HCT116 (cell line): Measurements from ENCODE around the gene BCAR3. TPM values are rescaled to one million over a fixed set of nuclear protein-coding genes. Genes with fewer than 3 reads are reported as not detected.

ENCODE experiments used
- ATAC-seq: fragments of 200-7000 bp; cut with Tn5 transposase; 2 replicates; pipeline ENCODE4 v1.9.1; 2020; ENCODE audit warnings: mild to moderate bottlenecking, moderate library complexity
- BruUV-seq: library from RNA; stranded (reverse); fragments of 400-500 nt; replicated peaks from 2 replicates; lab custom pipeline; 2021; lab: Mats Ljungman, UMichigan
- CTCF ChIA-PET: fragments of 300-600 bp; sonication (Branson Sonifier 250); formaldehyde crosslinking; loops from one replicate; lab custom pipeline; 2021; ENCODE audit warnings: antibody characterized with exemption; lab: Charles Lee
- POLR2A ChIA-PET: fragments of 300-600, 350-600 bp; sonication (Branson Sonifier 250); formaldehyde crosslinking; loops from one replicate; lab custom pipeline; 2021; ENCODE audit warnings: antibody characterized with exemption; lab: Charles Lee
- RAD21 ChIA-PET, 2 experiments: fragments of 300-600 bp; sonication (Branson Sonifier 250); formaldehyde crosslinking; loops; one replicate each; lab custom pipeline; 2023; ENCODE audit warnings: low total read pairs in 2 of 2; ENCODE audit not compliant: uncharacterized antibody in 2 of 2, unreplicated experiment in 2 of 2, low non-redundant PET in 1 of 2; lab: Charles Lee
- DNase-seq: peaks from one replicate; pipeline ENCODE4 v3.0.0-alpha.2; 2010; ENCODE audit warnings: low read depth, low spot score
- H2AFZ ChIP-seq: fragments of 200-600 bp; shearing (Covaris generic), sonication (generic); 2 replicates; pipeline ENCODE4 v1.6.1; 2017; ENCODE audit warnings: low read depth, mixed run types, mixed read lengths, antibody characterized with exemption, low read length; ENCODE audit not compliant: poor library complexity, severe bottlenecking
- H3K27ac ChIP-seq: 2 replicates; pipeline ENCODE4 v1.5.1; 2012; ENCODE audit warnings: low read depth, low read length
- H3K27me3 ChIP-seq: fragments of 200-600 bp; sonication (generic); 2 replicates; pipeline ENCODE4 v1.6.1; 2016; ENCODE audit warnings: mixed run types, low read length, mixed read lengths; ENCODE audit not compliant: insufficient read depth
- H3K36me3 ChIP-seq, 2 experiments: fragments of 200-500 bp in 1 of 2; fragments of 200-600 bp in 1 of 2; sonication (Bioruptor generic) in 1 of 2; sonication (generic) in 1 of 2; 2 replicates each; pipeline versions ENCODE4 v1.5.1 to v1.6.1; 2014 to 2016; ENCODE audit warnings: low read length in 2 of 2, inconsistent platforms in 1 of 2, mixed read lengths in 1 of 2, mixed run types in 1 of 2; ENCODE audit not compliant: insufficient read depth in 2 of 2, control insufficient read depth in 1 of 2
- H3K4me1 ChIP-seq, 2 experiments: fragments of 200-600 bp in 1 of 2; sonication (generic) in 1 of 2; 2 replicates each; pipeline versions ENCODE4 v1.5.1 to v1.6.1; 2012 to 2017; ENCODE audit warnings: low read length in 2 of 2, inconsistent platforms in 1 of 2, mild to moderate bottlenecking in 1 of 2, mixed read lengths in 1 of 2, mixed run types in 1 of 2, moderate library complexity in 1 of 2; ENCODE audit not compliant: insufficient read depth in 2 of 2, control insufficient read depth in 1 of 2
- H3K4me2 ChIP-seq: fragments of 200-600 bp; sonication (generic); 2 replicates; pipeline ENCODE4 v1.6.1; 2017; ENCODE audit warnings: mixed run types, low read length, mixed read lengths
- H3K4me3 ChIP-seq, 2 experiments: fragments of 200-600 bp in 1 of 2; sonication (generic) in 1 of 2; replicated peaks in 1 of 2; 2 replicates each; pipeline ENCODE4 v1.5.1; 2011 to 2016; ENCODE audit warnings: low read length in 2 of 2, control low read depth in 1 of 2, low read depth in 1 of 2, mild to moderate bottlenecking in 1 of 2, mixed read lengths in 1 of 2, mixed run types in 1 of 2
- H3K79me2 ChIP-seq: fragments of 200-600 bp; sonication (generic); 2 replicates; pipeline ENCODE4 v1.6.1; 2017; ENCODE audit warnings: mild to moderate bottlenecking, mixed run types, low read length, moderate library complexity, mixed read lengths; ENCODE audit not compliant: insufficient read depth
- H3K9ac ChIP-seq: fragments of 200-600 bp; sonication (generic); 2 replicates; pipeline ENCODE4 v1.6.1; 2016; ENCODE audit warnings: low read length, mixed read lengths
- H3K9me2 ChIP-seq: fragments of 200-600 bp; sonication (generic), shearing (Covaris generic); 2 replicates; pipeline ENCODE4 v1.6.1; 2017; ENCODE audit warnings: mixed run types, mild to moderate bottlenecking, moderate library complexity; ENCODE audit not compliant: insufficient read depth
- H3K9me3 ChIP-seq, 2 experiments: fragments of 200-500 bp in 1 of 2; fragments of 200-600 bp in 1 of 2; sonication (Bioruptor generic) in 1 of 2; sonication (generic) in 1 of 2; 2 replicates each; pipeline ENCODE4 v1.6.1; 2014 to 2017; ENCODE audit warnings: low read length in 2 of 2, mixed read lengths in 2 of 2, inconsistent platforms in 1 of 2, low read depth in 1 of 2, mild to moderate bottlenecking in 1 of 2, mixed run types in 1 of 2, moderate library complexity in 1 of 2; ENCODE audit not compliant: control insufficient read depth in 1 of 2, insufficient read depth in 1 of 2
- H4K20me1 ChIP-seq: fragments of 200-600 bp; sonication (generic), shearing (Covaris generic); 2 replicates; pipeline ENCODE4 v1.6.1; 2017; ENCODE audit warnings: mixed run types, mild to moderate bottlenecking, moderate library complexity; ENCODE audit not compliant: insufficient read depth
- ELF1 ChIP-seq: IDR thresholded peaks from 2 replicates; pipeline ENCODE4 v1.6.1; 2012; ENCODE audit warnings: low read depth, borderline replicate concordance
- EZH2 ChIP-seq: fragments of 200-600 bp; sonication (generic); IDR thresholded peaks from 2 replicates; pipeline ENCODE4 v1.6.1; 2017; ENCODE audit warnings: antibody characterized with exemption, mixed run types
- EZH2phosphoT487 ChIP-seq: fragments of 200-600 bp; IDR thresholded peaks from 2 replicates; pipeline ENCODE4 v1.6.1; 2018; ENCODE audit warnings: antibody characterized with exemption, borderline replicate concordance
- POLR2A ChIP-seq: IDR thresholded peaks from 2 replicates; pipeline ENCODE4 v1.7.0; 2011; ENCODE audit warnings: borderline replicate concordance; ENCODE audit not compliant: insufficient read depth, insufficient read length; ENCODE audit errors: extremely low read depth
- RAD21 ChIP-seq: IDR thresholded peaks from 2 replicates; pipeline ENCODE4 v1.6.1; 2012; ENCODE audit warnings: low read depth, mild to moderate bottlenecking
- SP1 ChIP-seq: IDR thresholded peaks from 2 replicates; pipeline ENCODE4 v1.6.1; 2012; ENCODE audit warnings: low read depth
- SRF ChIP-seq: IDR thresholded peaks from 2 replicates; pipeline ENCODE4 v1.6.1; 2012; ENCODE audit warnings: low read depth
- ZFX ChIP-seq: fragments of 450-650 bp; IDR thresholded peaks from 2 replicates; pipeline ENCODE4 v1.6.1; 2017
- intact Hi-C: fragments of 100-400 bp; cut with micrococcal nuclease; formaldehyde crosslinking; loops from 2 replicates; pipeline ENCODE4 v1.10.0; 2022
- total RNA-seq: library from RNA; stranded (reverse); gene quantifications from one replicate; pipeline ENCODE4 v1.2.1, GENCODE V29; 2021; ENCODE audit not compliant: unreplicated experiment
- TF ChIP-seq, protein P1 (sequence below): IDR thresholded peaks from 2 replicates; pipeline ENCODE4 v1.6.1; 2011; ENCODE audit warnings: mild to moderate bottlenecking, low read length, moderate library complexity; ENCODE audit not compliant: insufficient replicate concordance; ENCODE audit errors: extremely low read depth
- TF ChIP-seq, protein P2 (sequence below): IDR thresholded peaks from 2 replicates; pipeline ENCODE4 v1.6.1; 2012

The BCAR3 gene
- total RNA-seq, 1 experiment from 2014 or later: 24.5 TPM

DNA sequence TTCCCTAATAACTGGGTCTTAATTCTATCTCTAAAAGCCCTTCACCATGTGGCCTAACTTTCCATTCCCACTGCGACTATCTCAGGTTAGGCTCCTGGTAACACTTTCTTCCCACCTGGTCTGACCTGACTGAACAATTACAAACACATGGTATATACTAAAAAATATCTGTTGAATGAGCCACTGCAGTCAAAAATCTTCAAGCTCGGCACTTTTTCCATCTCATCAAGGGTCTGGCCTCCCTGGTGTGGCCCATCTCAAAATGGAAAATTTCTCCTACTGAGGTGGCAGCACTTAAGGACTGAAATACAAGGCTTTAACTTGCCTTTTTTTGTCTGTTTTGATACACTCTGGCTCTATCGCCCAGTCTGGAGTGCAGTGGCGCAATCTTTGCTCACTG, 48.3 kb downstream of the BCAR3 start:
- intact Hi-C loops: loop anchor here (5.0 kb wide), 1 partner anchor 104 kb away; no protein-coding TSS in a partner anchor
- H3K4me1 ChIP-seq: peaks cover 0 to 35% of the 10 kb centered on the region in 2 experiments; a peak in 2 of 4 replicates
- no peak overlapping the region for H3K27ac ChIP-seq
- 0 out of 2 replicates have a peak, but pooled peaks cover 3% of the 10 kb centered on the region for H4K20me1 ChIP-seq
- no peak for TF ChIP-seq EZH2
- no peak for TF ChIP-seq SRF
- TF ChIP-seq RAD21: no peak
- no peak for TF ChIP-seq ELF1
- TF ChIP-seq, protein P1, sequence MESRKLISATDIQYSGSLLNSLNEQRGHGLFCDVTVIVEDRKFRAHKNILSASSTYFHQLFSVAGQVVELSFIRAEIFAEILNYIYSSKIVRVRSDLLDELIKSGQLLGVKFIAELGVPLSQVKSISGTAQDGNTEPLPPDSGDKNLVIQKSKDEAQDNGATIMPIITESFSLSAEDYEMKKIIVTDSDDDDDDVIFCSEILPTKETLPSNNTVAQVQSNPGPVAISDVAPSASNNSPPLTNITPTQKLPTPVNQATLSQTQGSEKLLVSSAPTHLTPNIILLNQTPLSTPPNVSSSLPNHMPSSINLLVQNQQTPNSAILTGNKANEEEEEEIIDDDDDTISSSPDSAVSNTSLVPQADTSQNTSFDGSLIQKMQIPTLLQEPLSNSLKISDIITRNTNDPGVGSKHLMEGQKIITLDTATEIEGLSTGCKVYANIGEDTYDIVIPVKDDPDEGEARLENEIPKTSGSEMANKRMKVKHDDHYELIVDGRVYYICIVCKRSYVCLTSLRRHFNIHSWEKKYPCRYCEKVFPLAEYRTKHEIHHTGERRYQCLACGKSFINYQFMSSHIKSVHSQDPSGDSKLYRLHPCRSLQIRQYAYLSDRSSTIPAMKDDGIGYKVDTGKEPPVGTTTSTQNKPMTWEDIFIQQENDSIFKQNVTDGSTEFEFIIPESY: no peak
- no peak for TF ChIP-seq SP1
- TF ChIP-seq EZH2phosphoT487: no peak
- TF ChIP-seq ZFX: no peak
- TF ChIP-seq, protein P2, sequence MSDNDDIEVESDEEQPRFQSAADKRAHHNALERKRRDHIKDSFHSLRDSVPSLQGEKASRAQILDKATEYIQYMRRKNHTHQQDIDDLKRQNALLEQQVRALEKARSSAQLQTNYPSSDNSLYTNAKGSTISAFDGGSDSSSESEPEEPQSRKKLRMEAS: no peak
- TF ChIP-seq POLR2A: no peak
- H3K4me3 ChIP-seq: no peak overlapping the region
- ChIA-PET POLR2A (interaction anchor here (2.0 kb wide), 1 partner anchor 180 kb away, joined by 4 read pairs; no protein-coding TSS in a partner anchor), CTCF (interaction anchor here (5.3 to 6.7 kb wide), 2 partner anchors 180 to 210 kb away, joined by 83 to 208 read pairs; no protein-coding TSS in a partner anchor), RAD21 (no interaction called here)
- no peak overlapping the region for H3K9ac ChIP-seq
- H3K9me3 ChIP-seq: no peaks in the 10 kb centered on the region
- no peak overlapping the region for H2AFZ ChIP-seq
- BruUV-seq: no TSS peak
- peaks cover 0 to 20% of the 10 kb centered on the region in 2 experiments; a peak in 2 of 4 replicates for H3K36me3 ChIP-seq
- peaks cover 95% of the 10 kb centered on the region for H3K79me2 ChIP-seq
- ATAC-seq (no peak), DNase-seq (no peak)
- H3K4me2 ChIP-seq: no peak overlapping the region
- no peaks in the 10 kb centered on the region for H3K9me2 ChIP-seq
- H3K27me3 ChIP-seq: no peaks in the 10 kb centered on the region
